ENCODE data around the gene F2RL1.
"Not testable (repeated sequence)": the region's sequence is repeated elsewhere in the genome, so short reads cannot be mapped to it uniquely, and the experiment has no call there.

Gene F2RL1

DNA sequence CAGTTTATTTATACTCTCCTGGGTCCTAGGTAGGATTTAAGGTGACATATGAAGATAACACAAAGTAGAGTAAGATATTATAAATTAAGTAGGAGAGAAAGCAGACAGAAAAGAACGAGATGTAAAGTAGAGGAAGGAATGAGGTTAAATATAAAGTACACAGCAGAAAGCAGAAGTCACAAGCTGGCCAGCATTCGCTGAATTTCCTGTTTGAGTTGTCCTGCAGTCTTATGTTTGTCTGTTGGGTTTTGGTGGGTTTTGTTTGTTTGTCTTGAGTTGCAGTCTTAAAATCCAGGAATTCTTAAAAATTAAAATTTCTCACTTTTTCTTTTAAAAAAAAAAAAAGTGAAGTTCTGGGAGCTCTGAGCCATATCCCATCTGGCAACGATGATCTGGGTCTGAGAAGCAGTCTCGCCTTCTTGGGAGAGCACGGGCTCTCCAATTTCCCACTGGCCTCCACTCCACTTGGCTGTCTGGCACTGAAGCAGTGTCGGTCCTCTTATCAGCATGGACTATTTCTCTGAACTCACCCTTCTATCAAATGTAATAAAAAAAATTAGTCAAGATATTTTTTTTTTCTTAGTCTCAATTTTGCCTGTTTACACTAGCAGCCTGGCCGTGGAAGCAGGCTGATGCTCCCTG, 33.0 kb downstream of the F2RL1 start:
- TF ChIP-seq, protein P1, sequence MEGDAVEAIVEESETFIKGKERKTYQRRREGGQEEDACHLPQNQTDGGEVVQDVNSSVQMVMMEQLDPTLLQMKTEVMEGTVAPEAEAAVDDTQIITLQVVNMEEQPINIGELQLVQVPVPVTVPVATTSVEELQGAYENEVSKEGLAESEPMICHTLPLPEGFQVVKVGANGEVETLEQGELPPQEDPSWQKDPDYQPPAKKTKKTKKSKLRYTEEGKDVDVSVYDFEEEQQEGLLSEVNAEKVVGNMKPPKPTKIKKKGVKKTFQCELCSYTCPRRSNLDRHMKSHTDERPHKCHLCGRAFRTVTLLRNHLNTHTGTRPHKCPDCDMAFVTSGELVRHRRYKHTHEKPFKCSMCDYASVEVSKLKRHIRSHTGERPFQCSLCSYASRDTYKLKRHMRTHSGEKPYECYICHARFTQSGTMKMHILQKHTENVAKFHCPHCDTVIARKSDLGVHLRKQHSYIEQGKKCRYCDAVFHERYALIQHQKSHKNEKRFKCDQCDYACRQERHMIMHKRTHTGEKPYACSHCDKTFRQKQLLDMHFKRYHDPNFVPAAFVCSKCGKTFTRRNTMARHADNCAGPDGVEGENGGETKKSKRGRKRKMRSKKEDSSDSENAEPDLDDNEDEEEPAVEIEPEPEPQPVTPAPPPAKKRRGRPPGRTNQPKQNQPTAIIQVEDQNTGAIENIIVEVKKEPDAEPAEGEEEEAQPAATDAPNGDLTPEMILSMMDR (IDR thresholded peaks at IDR 0.05; ENCODE audit: insufficient read depth, low read depth, low read length, missing control alignments), result no peak
- H3K4me3 ChIP-seq (ENCODE audit: low read length), result no peak overlapping the region
- no peak for DNase-seq (ENCODE audit: low read depth)

DNA sequence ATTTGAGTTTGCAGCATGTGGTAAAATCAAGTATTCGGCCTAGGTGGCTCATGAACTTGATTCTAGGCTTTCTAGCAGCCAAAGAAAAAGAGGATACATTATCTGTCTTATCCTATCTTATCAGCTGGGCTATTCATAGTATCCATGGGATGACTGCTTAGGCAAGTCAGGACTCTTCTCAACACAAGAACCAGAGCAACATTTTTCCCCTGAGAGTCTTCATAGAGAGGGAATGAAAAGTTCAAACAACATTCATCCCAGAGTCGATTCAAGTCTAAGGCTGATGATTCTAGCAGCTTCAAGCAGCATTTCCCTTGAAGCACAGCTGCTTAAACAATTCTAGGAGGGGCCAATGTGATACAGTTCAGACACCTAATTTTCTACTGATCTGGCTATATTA, 33.9 kb downstream of the F2RL1 start:
- H3K4me3 ChIP-seq (ENCODE audit: low read length), result no peak overlapping the region
- TF ChIP-seq, protein P1 (IDR thresholded peaks at IDR 0.05; ENCODE audit: insufficient read depth, low read depth, low read length, missing control alignments), result no peak
- no peak for DNase-seq (ENCODE audit: low read depth)

DNA sequence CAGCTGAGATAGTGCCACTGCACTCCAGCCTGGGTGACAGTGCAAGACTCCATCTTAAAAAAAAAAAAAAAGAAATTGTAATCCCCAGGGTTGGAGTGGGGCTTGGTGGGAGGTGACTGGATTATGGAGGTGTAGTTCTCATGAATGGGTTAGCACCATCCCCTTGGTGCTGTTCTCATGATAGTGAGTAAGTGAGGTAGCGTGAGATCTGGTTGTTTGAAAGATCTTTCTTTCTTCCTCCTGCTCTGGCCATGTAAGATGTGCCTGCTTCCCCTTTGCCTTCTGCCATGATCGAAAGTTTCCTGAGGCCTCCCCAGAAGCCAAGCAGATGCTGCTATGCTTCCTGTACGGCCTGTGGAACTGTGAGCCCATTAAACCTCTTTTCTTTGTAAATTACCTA, 34.9 kb downstream of the F2RL1 start:
- not testable (repeated sequence) for H3K4me3 ChIP-seq (ENCODE audit: low read length); DNase-seq (ENCODE audit: low read depth)

DNA sequence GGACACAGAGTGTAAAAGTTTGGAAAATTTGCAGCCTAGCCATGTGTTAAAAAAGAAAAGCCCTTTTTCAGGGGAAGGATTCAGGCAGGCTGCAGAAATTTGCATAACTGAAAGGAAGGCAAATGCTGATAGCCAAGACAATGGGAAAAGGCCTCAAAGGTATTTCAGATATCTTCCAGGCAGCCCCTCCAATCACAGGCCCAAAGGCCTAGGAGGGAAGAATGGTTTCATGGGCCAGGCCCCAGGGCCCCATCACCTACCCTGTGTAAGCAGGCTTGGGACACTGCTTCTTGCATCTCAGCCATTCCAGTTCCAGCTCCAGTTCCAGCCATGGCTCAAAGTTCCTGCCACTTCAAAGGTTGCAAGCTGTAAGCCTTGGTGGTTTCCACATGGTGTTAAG, 35.8 kb downstream of the F2RL1 start:
- H3K4me3 ChIP-seq (ENCODE audit: low read length), result no peak overlapping the region
- TF ChIP-seq, protein P1 (IDR thresholded peaks at IDR 0.05; ENCODE audit: insufficient read depth, low read depth, low read length, missing control alignments), result no peak
- DNase-seq (ENCODE audit: low read depth), result no peak

DNA sequence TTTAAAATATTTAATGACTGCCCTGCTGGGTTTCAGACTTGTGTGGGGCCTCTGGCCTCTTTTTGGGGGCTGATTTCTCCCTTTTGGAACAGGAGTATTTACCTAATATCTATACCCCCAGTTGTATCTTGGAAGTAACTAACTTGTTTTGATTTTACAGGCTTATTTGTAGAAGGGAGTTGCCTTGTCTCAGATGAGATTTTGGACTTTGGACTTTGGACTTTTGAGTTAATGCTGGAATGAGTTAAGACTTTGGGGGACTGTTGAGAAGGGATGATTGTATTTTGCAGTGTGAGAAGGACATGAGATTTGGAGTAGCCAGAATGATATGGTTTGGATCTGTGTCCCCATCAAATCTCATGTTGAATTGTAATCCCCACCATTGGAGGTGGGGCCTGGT, 36.7 kb downstream of the F2RL1 start:
- not testable (repeated sequence) for H3K4me3 ChIP-seq (ENCODE audit: low read length); DNase-seq (ENCODE audit: low read depth)

DNA sequence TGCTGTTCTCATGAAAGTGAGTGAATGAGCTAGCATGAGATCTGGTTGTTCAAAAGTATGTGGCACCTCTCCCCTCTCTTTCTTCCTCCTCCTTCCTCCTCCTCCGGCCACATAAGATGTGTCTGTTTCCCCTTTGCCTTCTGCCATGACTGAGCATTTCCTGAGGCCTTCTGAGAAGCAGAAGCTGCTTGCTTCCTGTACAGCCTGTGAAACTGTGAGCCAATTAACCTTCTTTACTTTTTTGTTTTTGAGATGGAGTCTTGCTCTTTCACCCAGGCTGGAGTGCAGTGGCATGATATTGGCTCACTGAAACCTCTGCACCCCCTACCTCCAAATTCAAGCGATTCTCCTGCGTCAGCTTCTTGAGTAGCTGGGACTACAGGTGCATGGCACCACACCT, 37.1 kb downstream of the F2RL1 start:
- H3K4me3 ChIP-seq (ENCODE audit: low read length), result no peak overlapping the region

DNA sequence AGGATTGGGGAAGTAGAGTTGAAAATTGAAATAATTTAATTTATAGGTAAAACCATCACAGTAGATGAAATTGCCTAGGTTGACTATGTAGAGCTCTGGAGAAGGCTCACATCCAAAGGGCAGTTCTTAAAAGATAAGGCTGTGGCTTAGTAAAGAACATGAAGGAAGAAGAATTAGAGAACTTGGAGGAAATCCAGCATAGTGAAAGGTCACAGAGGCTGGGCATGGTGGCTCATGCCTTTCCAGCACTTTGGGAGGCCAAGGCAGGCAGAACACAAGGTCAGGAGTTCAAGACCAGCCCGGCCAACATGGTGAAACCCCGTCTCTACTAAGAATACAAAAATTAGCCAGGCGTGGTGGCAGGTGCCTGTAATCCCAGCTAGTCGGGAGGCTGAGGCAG, 38.0 kb downstream of the F2RL1 start:
- not testable (repeated sequence) for DNase-seq (ENCODE audit: low read depth); H3K4me3 ChIP-seq (ENCODE audit: low read length)

More for the DNA sequence above, 37.1 kb downstream of the F2RL1 start:
- DNase-seq (ENCODE audit: low read depth), result no peak
- TF ChIP-seq, protein P1 (IDR thresholded peaks at IDR 0.05; ENCODE audit: insufficient read depth, low read depth, low read length, missing control alignments), result no peak

DNA sequence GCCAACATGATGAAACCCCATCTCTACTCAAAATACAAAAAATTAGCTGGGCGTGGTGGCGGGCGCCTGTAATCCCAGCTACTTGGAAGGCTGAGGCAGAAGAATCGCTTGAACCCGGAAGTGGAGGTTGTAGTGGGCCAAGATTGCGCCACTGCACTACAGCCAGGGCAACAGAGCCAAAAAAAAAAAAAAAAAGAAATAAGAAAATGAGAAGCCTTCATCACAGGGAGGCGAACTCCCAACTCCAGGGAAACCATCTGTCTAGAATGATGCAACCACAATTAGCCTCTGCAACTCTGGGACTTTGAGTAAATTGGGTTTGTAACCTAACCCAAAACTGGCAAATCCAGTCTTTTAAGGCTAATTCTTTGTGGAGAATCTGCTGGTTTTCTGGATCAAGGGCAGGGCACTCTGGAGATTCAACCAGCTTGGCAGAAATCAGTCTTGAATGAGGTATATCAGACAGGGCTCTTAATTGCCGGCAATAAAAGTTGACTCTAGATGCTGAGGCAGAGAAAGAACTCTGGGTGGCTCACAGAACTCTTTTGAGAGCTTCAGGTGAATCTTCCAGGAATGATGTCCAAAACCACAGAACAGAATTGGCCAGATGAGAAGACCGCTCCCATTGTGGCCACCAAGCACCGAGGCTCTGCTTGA, 40.9 kb downstream of the F2RL1 start:
- DNase-seq (ENCODE audit: low read depth), result no peak
- no peak overlapping the region for H3K4me3 ChIP-seq (ENCODE audit: low read length)
- TF ChIP-seq, protein P1 (IDR thresholded peaks at IDR 0.05; ENCODE audit: insufficient read depth, low read depth, low read length, missing control alignments), result no peak
